Sigmoid colon (tissue), 7 donors: Measurements from ENCODE around the gene RPL18A. TPM values are rescaled to one million over a fixed set of nuclear protein-coding genes. Genes with fewer than 3 reads are reported as not detected.

Source experiments
- DNase-seq: peaks from one replicate; pipeline ENCODE4 v3.0.0-alpha.2; 2019
- H3K27ac ChIP-seq, 4 donors: fragments of 200-600 bp; sonication (generic); one replicate each; pipeline ENCODE4 v1.5.1; 2016 to 2019; ENCODE audit warnings: mild to moderate bottlenecking in 1 of 4
- H3K27me3 ChIP-seq, 3 donors: fragments of 200-600 bp; sonication (generic); one replicate each; pipeline ENCODE4 v1.5.1; 2019; ENCODE audit warnings: mild to moderate bottlenecking in 1 of 3
- H3K36me3 ChIP-seq, 4 donors: fragments of 200-600 bp; sonication (generic); one replicate each; pipeline ENCODE4 v1.5.1; 2016 to 2019
- H3K4me1 ChIP-seq, 4 donors: fragments of 200-600 bp; sonication (generic); one replicate each; pipeline ENCODE4 v1.5.1; 2017 to 2019
- H3K4me3 ChIP-seq, 4 donors: fragments of 200-600 bp; sonication (generic); one replicate each; pipeline ENCODE4 v1.5.1; 2017 to 2019; ENCODE audit warnings: mild to moderate bottlenecking in 2 of 4, moderate library complexity in 1 of 4
- H3K9me3 ChIP-seq, 4 donors: fragments of 200-600 bp in 3 of 4; sonication (generic) in 3 of 4; one replicate each; pipeline versions ENCODE4 v1.5.1 to v1.6.1; 2013 to 2019
- CTCF ChIP-seq, 4 experiments: fragments of 450-650 bp in 3 of 4; fragments of 200-600 bp in 1 of 4; IDR thresholded peaks; one replicate each; pipeline ENCODE4 v1.5.1; 2016 to 2019; ENCODE audit warnings: antibody characterized with exemption in 4 of 4, mild to moderate bottlenecking in 3 of 4, moderate library complexity in 2 of 4
- EP300 ChIP-seq, 4 donors: sonication (generic); formaldehyde crosslinking; IDR thresholded peaks; one replicate each; pipeline ENCODE4 v1.6.1; 2017; ENCODE audit warnings: antibody characterized with exemption in 4 of 4
- POLR2A ChIP-seq, 2 donors: fragments of 450-650 bp; IDR thresholded peaks; one replicate each; pipeline ENCODE4 v1.6.1; 2016; ENCODE audit warnings: antibody characterized with exemption in 2 of 2, mild to moderate bottlenecking in 2 of 2, moderate library complexity in 2 of 2
- POLR2AphosphoS5 ChIP-seq, 4 donors: sonication (generic); formaldehyde crosslinking; IDR thresholded peaks; one replicate each; pipeline ENCODE4 v1.6.1; 2017; ENCODE audit warnings: antibody characterized with exemption in 4 of 4
- WGBS, 2 donors: extraction: QIAGEN DNeasy Blood & Tissue Kit; methylation state at CpG; one replicate each; pipeline ENCODE4 v1.1.7; 2013; 5-methylcytosine and 5-hydroxymethylcytosine counted together
- intact Hi-C: fragments of 100-400 bp; cut with DNase I; formaldehyde crosslinking; loops from one replicate; pipeline ENCODE4 v1.15.1; 2023
- polyA plus RNA-seq, 3 donors: library from polyadenylated mRNA; stranded (reverse); fragments of 200-250 nt; gene quantifications; one replicate each; pipeline ENCODE4 v1.2.3, GENCODE V29; 2013
- small RNA-seq, 3 donors: library from RNA; depleted of rRNA; stranded (forward); fragments of <200 nt; gene quantifications; one replicate each; pipeline ENCODE3, GENCODE V24; 2016
- total RNA-seq, 4 donors: library from RNA; depleted of rRNA; stranded (reverse); fragments of >200 nt; gene quantifications; one replicate each; pipeline ENCODE4 v1.1.0, GENCODE V29; 2016
- donor health status: healthy with polysubstance abuse.
- donor health status: Bipolar disorder and iron deficiency.
- donor health status: healthy.

Gene RPL18A
- total and polyA plus RNA-seq, 7 donors: 1,686 to 3,945 (median 2,372) TPM

- no peaks in the 10 kb centered on the region for H3K27me3 ChIP-seq
- intact Hi-C loops: no loop called here
Observed at GRCh38 chr19:17910791-17911360, 51.2 kb downstream of the RPL18A start.

More at GRCh38 chr19:17910791-17911360, 51.2 kb downstream of the RPL18A start:
- 80 to 88% methylated on average over 11 of the region's 11 CpGs for WGBS, 2 donors
- no peak for DNase-seq
- H3K27ac ChIP-seq: no peak overlapping the region
- H3K36me3 ChIP-seq: no peaks in the 10 kb centered on the region
- H3K9me3 ChIP-seq: peaks cover 0 to 15% (median 8%) of the 10 kb centered on the region in 4 donors
- H3K4me1 ChIP-seq: no peaks in the 10 kb centered on the region
- no peak overlapping the region for H3K4me3 ChIP-seq
- TF ChIP-seq POLR2A (IDR thresholded peaks at IDR 0.05) (no peak), EP300 (IDR thresholded peaks at IDR 0.05) (no peak), POLR2AphosphoS5 (IDR thresholded peaks at IDR 0.05) (no peak), CTCF (IDR thresholded peaks at IDR 0.05) (no peak)

Small RNA genes lying within 50 kb of the gene (small RNA-seq; reads per million reads assigned to genes)
- 0 reads per million in 3 donors for gene SNORA68

Other genes with a start within 250 kb of the RPL18A start
- under 1 TPM; 0.16 to 0.83 (median 0.70) TPM for gene UNC13A, start 171.6 kb upstream of the RPL18A start, total RNA-seq
- gene UNC13A, start 171.6 kb upstream of the RPL18A start, polyA plus RNA-seq: under 1 TPM; under 0.01 to 0.60 (median 0.23) TPM
- 10 to 100 TPM; 13.3 to 35.8 (median 16.6) TPM for gene MAP1S, start 140.4 kb upstream of the RPL18A start, total RNA-seq
- 10 to 100 TPM; 13.8 to 20.6 (median 15.7) TPM for gene MAP1S, start 140.4 kb upstream of the RPL18A start, polyA plus RNA-seq
- 1 to 10 TPM; 1.8 to 5.8 (median 4.4) TPM for gene FCHO1, start 108.4 kb upstream of the RPL18A start, total RNA-seq
- gene FCHO1, start 108.4 kb upstream of the RPL18A start, polyA plus RNA-seq: 10 to 100 TPM in 1 of 3 donors, 1 to 10 TPM in 2; 1.2 to 14.4 (median 2.5) TPM
- gene B3GNT3, start 64.8 kb upstream of the RPL18A start, total RNA-seq: under 1 TPM in 1 of 4 donors, not detected in 3; 0.55 TPM
- 10 to 100 TPM; 20.4 to 72.3 (median 35.4) TPM for gene B3GNT3, start 64.8 kb upstream of the RPL18A start, polyA plus RNA-seq
- not detected for gene INSL3, start 38.4 kb upstream of the RPL18A start, total RNA-seq
- under 1 TPM in 1 of 3 donors, not detected in 2; 0.85 TPM for gene INSL3, start 38.4 kb upstream of the RPL18A start, polyA plus RNA-seq
- 1 to 10 TPM; 1.4 to 4.3 (median 1.7) TPM for gene JAK3, start 11.9 kb upstream of the RPL18A start, total RNA-seq
- 10 to 100 TPM in 1 of 3 donors, 1 to 10 TPM in 1, under 1 TPM in 1; 0.46 to 22.0 (median 1.2) TPM for gene JAK3, start 11.9 kb upstream of the RPL18A start, polyA plus RNA-seq
- not detected for gene SLC5A5, start 12.0 kb downstream of the RPL18A start, total RNA-seq
- under 1 TPM in 2 of 3 donors, not detected in 1; 0.13 to 0.60 TPM for gene SLC5A5, start 12.0 kb downstream of the RPL18A start, polyA plus RNA-seq
- 10 to 100 TPM; 52.8 to 86.4 (median 73.1) TPM for gene CCDC124, start 73.1 kb downstream of the RPL18A start, total RNA-seq
- gene CCDC124, start 73.1 kb downstream of the RPL18A start, polyA plus RNA-seq: 100 to 1,000 TPM in 1 of 3 donors, 10 to 100 TPM in 2; 72.8 to 126 (median 99.1) TPM
- gene KCNN1, start 107.2 kb downstream of the RPL18A start, total RNA-seq: under 1 TPM in 2 of 4 donors, not detected in 2; 0.33 to 0.55 TPM
- under 1 TPM in 1 of 3 donors, not detected in 2; 0.17 TPM for gene KCNN1, start 107.2 kb downstream of the RPL18A start, polyA plus RNA-seq
- gene ARRDC2, start 148.3 kb downstream of the RPL18A start, total RNA-seq: 10 to 100 TPM; 34.5 to 54.2 (median 37.0) TPM
- 10 to 100 TPM; 22.2 to 44.2 (median 36.5) TPM for gene ARRDC2, start 148.3 kb downstream of the RPL18A start, polyA plus RNA-seq
- 1 to 10 TPM in 2 of 4 donors, under 1 TPM in 1, not detected in 1; 0.99 to 2.2 (median 1.4) TPM for gene IL12RB1, start 227.0 kb downstream of the RPL18A start, total RNA-seq
- gene IL12RB1, start 227.0 kb downstream of the RPL18A start, polyA plus RNA-seq: 1 to 10 TPM; 1.8 to 6.0 (median 5.9) TPM
- gene MAST3, start 237.9 kb downstream of the RPL18A start, total RNA-seq: 1 to 10 TPM; 2.6 to 6.9 (median 3.3) TPM
- 10 to 100 TPM in 1 of 3 donors, 1 to 10 TPM in 2; 4.2 to 16.3 (median 5.3) TPM for gene MAST3, start 237.9 kb downstream of the RPL18A start, polyA plus RNA-seq